ENCODE data around the gene RNF31. TPM values are rescaled to one million over a fixed set of nuclear protein-coding genes. Genes with fewer than 3 reads are reported as not detected.

The RNF31 gene
- total RNA-seq, 4 donors from 2014 or later, result 17.7 to 106 (median 57.9) TPM

- Histone ChIP-seq H3K27me3 (no peaks in the 10 kb centered on the region), H3K36me3 (no peaks in the 10 kb centered on the region), H3K9me3 (no peaks in the 10 kb centered on the region), H3K27ac (peak within 1 kb of the TSS; percentile 90 to 95), H3K4me3 (peak within 1 kb of the TSS; percentile 84 to 97), H3K4me1 (peaks cover 4 to 7% of the 10 kb centered on the region in 2 donors)
- TF ChIP-seq POLR2A (IDR thresholded peaks at IDR 0.05) (peak; percentile 24 to 81), CTCF (IDR thresholded peaks at IDR 0.05) (peak in 1 of 4 experiments; percentile 6)
- DNase-seq, result peak; percentile 93 to 95
- intact Hi-C loops (cut with DNase I; ENCODE audit: low total_unique reads), result no loop called here
These were observed 11.2 kb upstream of the RNF31 start, which contains the start of gene PSME1 for GRCh38 chr14:24135834-24136683. Gene PSME1, plus strand, starts transcription at chr14:24136194. Its CDS starts 69 bp downstream, at chr14:24136263.

- intact Hi-C loops (cut with DNase I; ENCODE audit: low total_unique reads), result no loop called here
- H3K27me3 ChIP-seq, result no peaks in the 10 kb centered on the region
- peak overlapping the region; percentile 90 to 95 for H3K27ac ChIP-seq
- no peaks in the 10 kb centered on the region for H3K36me3 ChIP-seq
- H3K4me1 ChIP-seq, result peaks cover 4 to 7% of the 10 kb centered on the region in 2 donors
- DNase-seq, result no peak
- no peaks in the 10 kb centered on the region for H3K9me3 ChIP-seq
- no peak for TF ChIP-seq CTCF (IDR thresholded peaks at IDR 0.05)
- no peak for TF ChIP-seq POLR2A (IDR thresholded peaks at IDR 0.05)
- peak overlapping the region; percentile 84 to 97 for H3K4me3 ChIP-seq
These were observed 10.4 kb upstream of the RNF31 start for GRCh38 chr14:24136684-24137528.

- TF ChIP-seq POLR2A (IDR thresholded peaks at IDR 0.05) (no peak), CTCF (IDR thresholded peaks at IDR 0.05) (no peak)
- intact Hi-C loops (cut with DNase I; ENCODE audit: low total_unique reads), result no loop called here
- Histone ChIP-seq H3K36me3 (no peaks in the 10 kb centered on the region), H3K4me1 (peaks cover 4 to 7% of the 10 kb centered on the region in 2 donors), H3K27ac (peak overlapping the region; percentile 90 to 95), H3K4me3 (no peak overlapping the region), H3K27me3 (no peaks in the 10 kb centered on the region), H3K9me3 (no peaks in the 10 kb centered on the region)
- no peak for DNase-seq
These were observed 9.5 kb upstream of the RNF31 start for GRCh38 chr14:24137529-24138395.

GRCh38 chr14:24138396-24139271 is 8.7 kb upstream of the RNF31 start:
- intact Hi-C loops (cut with DNase I; ENCODE audit: low total_unique reads), result no loop called here

More at GRCh38 chr14:24138396-24139271, 8.7 kb upstream of the RNF31 start:
- TF ChIP-seq POLR2A (IDR thresholded peaks at IDR 0.05) (no peak), CTCF (IDR thresholded peaks at IDR 0.05) (no peak)
- DNase-seq, result no peak
- H3K9me3 ChIP-seq, result no peaks in the 10 kb centered on the region
- no peak overlapping the region for H3K4me3 ChIP-seq
- peaks cover 4 to 7% of the 10 kb centered on the region in 2 donors for H3K4me1 ChIP-seq
- no peak overlapping the region for H3K27ac ChIP-seq
- H3K36me3 ChIP-seq, result no peaks in the 10 kb centered on the region
- no peaks in the 10 kb centered on the region for H3K27me3 ChIP-seq
